GM18505 (cell line): Measurements from ENCODE around the gene ETV7.

Source experiments
- ATAC-seq: cut with Tn5 transposase; IDR thresholded peaks from one replicate; pipeline ENCODE4 v1.9.1; 2021; ENCODE audit not compliant: unreplicated experiment
- POLR2A ChIP-seq: IDR thresholded peaks from 4 replicates; pipeline ENCODE4 v1.6.1; 2011; ENCODE audit warnings: borderline replicate concordance; ENCODE audit not compliant: insufficient read depth, insufficient read length; ENCODE audit errors: extremely low read depth

ETV7 gene

GRCh38 chr6:36336779-36337241, 50.7 kb downstream of the ETV7 start, which contains the start of gene BNIP5:
Gene BNIP5 (minus strand): TSS chr6:36336888. CDS start chr6:36330690, 6,198 bp downstream.
- ATAC-seq, result no peak

DNA sequence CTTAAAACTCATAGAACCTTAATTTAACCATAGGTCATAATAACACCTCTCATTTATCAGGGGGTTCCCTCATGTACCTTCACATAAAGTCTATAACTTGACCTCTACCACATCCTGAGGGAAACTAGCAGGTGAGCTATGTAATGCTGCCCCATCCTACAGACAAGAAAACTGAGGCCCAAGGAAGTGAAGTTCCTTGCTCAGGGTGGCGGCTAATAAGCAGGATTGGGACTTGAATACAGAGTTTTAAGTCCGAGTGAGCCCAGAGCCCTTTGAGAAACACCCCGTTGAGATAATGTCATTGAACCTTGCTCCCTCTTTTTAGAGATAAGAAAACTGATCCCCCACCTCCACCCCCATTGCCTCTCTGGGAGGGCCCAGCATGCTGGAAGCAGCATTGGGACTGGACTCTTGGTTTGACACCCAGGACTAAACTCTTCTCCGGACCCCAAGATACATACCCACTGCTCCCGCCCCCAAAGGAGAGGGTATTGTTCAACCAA, 51.2 kb downstream of the ETV7 start:
- ATAC-seq, result no peak
- TF ChIP-seq POLR2A, result no peak

More at GRCh38 chr6:36336779-36337241, 50.7 kb downstream of the ETV7 start, which contains the start of gene BNIP5:
- no peak for TF ChIP-seq POLR2A

GRCh38 chr6:36335465-36336207, 51.8 kb downstream of the ETV7 start:
- ATAC-seq, result no peak
- no peak for TF ChIP-seq POLR2A

DNA sequence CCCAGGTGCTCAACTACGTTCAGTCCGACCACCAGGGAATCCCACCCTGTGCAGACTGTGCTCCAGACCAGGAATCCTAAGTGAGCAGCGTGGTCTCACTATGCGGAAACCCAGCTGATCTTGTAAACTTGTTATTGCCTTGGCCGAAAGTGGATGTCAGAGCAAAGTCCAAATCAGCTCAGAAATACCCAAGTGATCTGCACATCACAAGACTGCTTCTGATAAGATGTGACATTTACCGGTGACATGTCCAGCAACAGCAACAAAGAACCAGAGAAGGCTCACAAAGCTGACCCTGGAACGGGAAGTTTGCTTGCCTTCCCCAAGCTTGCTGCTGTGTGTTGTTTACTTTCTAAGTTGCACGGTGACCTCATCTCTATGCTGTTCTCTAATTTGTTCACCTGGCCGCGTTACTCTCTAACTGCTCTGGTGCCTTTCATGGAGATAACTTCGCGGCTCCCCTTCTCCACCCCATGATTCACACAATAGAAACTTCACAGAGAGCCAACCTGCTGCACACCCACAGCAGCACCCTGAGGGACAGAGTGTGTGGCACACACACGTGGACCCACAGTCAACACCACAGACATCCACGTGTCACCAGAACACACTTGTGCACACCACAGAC, 52.5 kb downstream of the ETV7 start:
- ATAC-seq, result no peak
- no peak for TF ChIP-seq POLR2A

DNA sequence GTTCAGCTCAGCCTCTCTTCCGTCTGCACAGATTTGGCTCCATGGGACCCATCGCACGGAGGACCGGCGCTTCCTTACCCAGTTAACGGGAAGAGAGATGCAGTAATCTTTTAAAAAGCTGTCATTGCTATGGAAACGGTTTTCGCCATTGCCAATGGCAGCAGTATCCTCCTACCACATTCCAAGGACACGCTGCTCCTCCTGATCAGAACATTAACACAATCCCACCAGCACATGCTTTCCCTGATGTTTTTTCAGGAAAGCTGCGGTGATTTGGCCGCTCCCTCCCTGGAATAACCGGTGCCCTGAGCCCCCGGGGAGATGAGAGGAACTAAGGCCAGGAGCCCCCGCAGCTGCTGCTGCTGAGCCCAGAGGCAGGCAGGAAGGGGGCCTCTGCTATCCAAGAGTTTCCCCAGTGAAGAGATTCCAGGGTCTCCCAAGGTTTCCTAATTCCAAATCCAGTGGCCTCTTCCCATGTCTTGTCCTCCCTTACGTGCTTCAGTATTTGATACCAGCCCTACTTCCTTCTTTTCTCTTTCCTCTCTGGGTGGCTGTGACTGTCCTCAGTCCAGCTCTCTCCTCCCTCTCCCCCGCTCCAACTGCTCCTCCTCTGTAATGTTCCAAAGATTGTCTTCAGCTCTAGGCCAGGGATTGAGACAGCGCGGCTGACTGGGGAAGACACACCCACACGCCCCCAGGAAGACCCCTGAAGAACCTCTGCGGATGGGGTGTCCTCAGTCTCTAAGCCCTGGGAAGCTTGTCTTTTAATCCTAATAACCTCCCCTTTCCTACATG, 53.3 kb downstream of the ETV7 start:
- ATAC-seq, result no peak
- TF ChIP-seq POLR2A, result no peak

DNA sequence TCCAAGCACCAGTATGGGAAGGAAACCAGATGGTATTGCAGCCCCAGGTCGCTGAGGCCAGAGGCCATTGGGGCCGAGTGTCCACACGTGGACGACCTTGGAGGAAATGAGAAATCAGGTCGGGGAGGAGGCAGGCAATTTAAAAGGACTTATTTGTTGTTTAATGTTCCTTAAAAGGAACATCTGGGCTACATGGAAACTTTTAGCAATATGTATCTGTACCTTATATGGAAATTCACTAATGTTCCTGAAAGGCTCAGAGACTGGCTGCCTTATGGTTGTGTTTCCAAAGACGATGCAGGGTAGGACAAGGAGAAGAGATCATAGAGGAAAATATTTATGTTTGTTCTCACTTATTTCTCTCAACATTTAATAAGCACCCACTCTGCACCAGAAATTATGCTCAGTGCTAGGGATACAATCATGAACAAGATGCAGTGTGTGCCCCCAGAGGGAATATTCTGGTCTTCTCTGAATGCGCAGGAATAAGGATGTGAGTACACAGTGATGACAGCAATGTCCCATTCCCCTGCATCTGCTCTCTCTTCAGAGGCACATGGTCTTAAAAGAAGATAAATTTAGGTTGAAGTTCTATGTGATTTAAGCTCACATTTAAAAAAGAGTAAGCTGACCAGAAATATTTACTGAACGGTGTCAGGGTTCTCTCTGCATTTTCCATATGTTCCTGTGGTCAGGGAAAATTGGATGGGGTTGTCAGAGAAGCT, 54.1 kb downstream of the ETV7 start:
- ATAC-seq, result no peak

GRCh38 chr6:36331381-36331780, 56.1 kb downstream of the ETV7 start:
- no peak for ATAC-seq
- no peak for TF ChIP-seq POLR2A

More for the DNA sequence above, 54.1 kb downstream of the ETV7 start:
- no peak for TF ChIP-seq POLR2A

- no peak for ATAC-seq
- no peak for TF ChIP-seq POLR2A
Measured at GRCh38 chr6:36330366-36330765, 57.1 kb downstream of the ETV7 start.

GRCh38 chr6:36329798-36330291, 57.6 kb downstream of the ETV7 start:
- ATAC-seq, result no peak
- TF ChIP-seq POLR2A, result no peak

- ATAC-seq, result no peak
- TF ChIP-seq POLR2A, result no peak
Measured at GRCh38 chr6:36328600-36328999, 58.9 kb downstream of the ETV7 start.

DNA sequence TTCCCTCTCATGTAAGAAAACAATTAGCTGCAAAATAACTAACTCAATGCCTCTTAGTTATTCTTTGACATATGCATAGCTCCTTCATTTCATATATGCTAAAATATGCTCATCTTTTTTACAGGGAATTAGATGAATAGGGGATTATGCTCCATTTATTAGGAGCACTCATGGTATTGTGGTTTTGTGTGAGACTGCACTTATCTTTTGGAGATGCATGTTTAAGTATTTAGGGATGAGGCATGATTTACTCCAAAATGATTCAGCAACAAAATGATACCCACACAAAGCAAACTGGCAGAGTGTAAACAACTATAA, 59.6 kb downstream of the ETV7 start:
- no peak for ATAC-seq
- no peak for TF ChIP-seq POLR2A

DNA sequence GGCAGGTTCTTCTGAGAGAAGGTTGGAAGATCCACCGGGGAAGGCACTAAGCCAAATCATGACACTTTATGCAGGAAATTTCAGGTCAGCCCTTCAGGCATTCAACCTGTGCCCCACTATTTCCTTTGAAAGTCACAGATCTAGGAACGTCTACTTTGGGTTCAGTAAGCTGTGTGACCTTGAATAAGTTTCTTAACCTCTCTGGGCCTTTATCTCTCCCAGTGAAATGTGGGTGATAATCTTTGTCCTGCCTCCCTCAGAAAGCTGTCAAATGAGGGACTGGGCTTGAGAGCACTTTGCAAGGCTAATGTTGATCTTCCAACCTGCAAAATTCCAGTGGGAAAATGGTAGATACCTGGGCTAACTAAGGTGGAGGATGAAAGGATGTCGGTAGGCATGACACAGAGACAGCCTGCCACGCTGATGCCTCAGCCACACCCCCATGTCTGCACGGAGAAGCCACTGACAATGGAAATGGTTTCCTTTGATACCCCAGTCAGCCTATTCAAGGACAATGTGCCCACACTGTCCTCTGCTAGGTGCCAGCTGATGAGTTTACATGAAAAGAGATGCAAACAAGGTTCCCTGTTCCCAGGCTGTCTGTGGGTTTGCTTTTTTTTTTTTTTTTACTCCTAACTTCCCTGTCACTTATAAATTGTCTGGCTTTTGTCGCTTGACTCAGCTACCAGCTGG, 60.1 kb downstream of the ETV7 start:
- no peak for TF ChIP-seq POLR2A
- no peak for ATAC-seq
